CD14-positive monocyte (primary cell): Measurements from ENCODE around the gene RSPH1. TPM values are rescaled to one million over a fixed set of nuclear protein-coding genes. Genes with fewer than 3 reads are reported as not detected.

ENCODE experiments used
- DNase-seq, 3 donors: peaks; one replicate each; pipeline ENCODE4 v3.0.0-alpha.2; 2011 to 2022
- H2AFZ ChIP-seq: 2 replicates; pipeline ENCODE4 v1.6.0; 2012; ENCODE audit warnings: mild to moderate bottlenecking, low read depth, low read length, inconsistent platforms; ENCODE audit not compliant: insufficient read depth, poor library complexity, severe bottlenecking
- H3K27ac ChIP-seq, 2 donors: 1 replicate in 1 of 2; 2 replicates in 1 of 2; pipeline ENCODE4 v1.5.1; 2012 to 2013; ENCODE audit warnings: low read length in 2 of 2, control low read depth in 1 of 2, inconsistent platforms in 1 of 2, low read depth in 1 of 2, mild to moderate bottlenecking in 1 of 2
- H3K27me3 ChIP-seq, 2 donors: one replicate each; pipeline versions ENCODE4 v1.6.0 to v1.6.1; 2011 to 2013; ENCODE audit warnings: low read length in 2 of 2; ENCODE audit not compliant: control insufficient read depth in 2 of 2, insufficient read depth in 2 of 2
- H3K36me3 ChIP-seq, 2 donors: replicated peaks in 1 of 2; 1 replicate in 1 of 2; 2 replicates in 1 of 2; pipeline versions ENCODE4 v1.5.1 to v1.6.1; 2012 to 2013; ENCODE audit warnings: low read length in 2 of 2, control low read depth in 1 of 2, inconsistent platforms in 1 of 2, mild to moderate bottlenecking in 1 of 2; ENCODE audit not compliant: insufficient read depth in 2 of 2, control insufficient read depth in 1 of 2
- H3K4me1 ChIP-seq, 2 donors: 1 replicate in 1 of 2; 2 replicates in 1 of 2; pipeline versions ENCODE4 v1.5.1 to v1.6.1; 2012 to 2013; ENCODE audit warnings: low read length in 2 of 2, control low read depth in 1 of 2, inconsistent platforms in 1 of 2, mild to moderate bottlenecking in 1 of 2, moderate library complexity in 1 of 2; ENCODE audit not compliant: insufficient read depth in 2 of 2, control insufficient read depth in 1 of 2
- H3K4me2 ChIP-seq: replicated peaks from 2 replicates; pipeline ENCODE3; 2012; ENCODE audit warnings: low read length, moderate library complexity, mild to moderate bottlenecking; ENCODE audit not compliant: poor library complexity, severe bottlenecking; ENCODE audit errors: extremely low read depth
- H3K4me3 ChIP-seq, 3 experiments: fragments of 200-600 bp in 1 of 3; sonication (generic) in 1 of 3; replicated peaks in 1 of 3; 1 replicate in 2 of 3; 2 replicates in 1 of 3; pipeline ENCODE4 v1.5.1; 2011 to 2013; ENCODE audit warnings: low read length in 3 of 3, mild to moderate bottlenecking in 3 of 3, control low read depth in 2 of 3, low read depth in 2 of 3, inconsistent platforms in 1 of 3, moderate library complexity in 1 of 3
- H3K79me2 ChIP-seq: 2 replicates; pipeline ENCODE4 v1.6.0; 2012; ENCODE audit warnings: mild to moderate bottlenecking, control low read depth, inconsistent platforms, low read length, moderate library complexity; ENCODE audit not compliant: insufficient read depth
- H3K9ac ChIP-seq: 2 replicates; pipeline ENCODE4 v1.6.0; 2017; ENCODE audit warnings: low read length, mild to moderate bottlenecking; ENCODE audit not compliant: insufficient read depth, poor library complexity, severe bottlenecking
- H3K9me3 ChIP-seq, 2 donors: replicated peaks in 1 of 2; 1 replicate in 1 of 2; 2 replicates in 1 of 2; pipeline versions ENCODE4 v1.5.1 to v1.6.1; 2012 to 2013; ENCODE audit warnings: low read length in 2 of 2, control low read depth in 1 of 2; ENCODE audit not compliant: control insufficient read depth in 1 of 2, insufficient read depth in 1 of 2
- H4K20me1 ChIP-seq: 2 replicates; pipeline ENCODE4 v1.6.0; 2012; ENCODE audit warnings: mild to moderate bottlenecking, low read length, control low read depth, moderate library complexity; ENCODE audit not compliant: insufficient read depth
- H3K27ac Mint-ChIP-seq, 7 donors: one replicate each; pipeline ENCODE4 v1.8.0; 2020; ENCODE audit warnings: mild to moderate bottlenecking in 7 of 7, mixed read lengths in 7 of 7, moderate library complexity in 6 of 7, inconsistent platforms in 2 of 7
- H3K27me3 Mint-ChIP-seq, 3 donors: one replicate each; pipeline ENCODE4 v1.8.0; 2021 to 2022; ENCODE audit warnings: low read depth in 3 of 3, mild to moderate bottlenecking in 3 of 3, mixed read lengths in 3 of 3, moderate library complexity in 3 of 3, inconsistent platforms in 1 of 3
- H3K36me3 Mint-ChIP-seq, 2 donors: one replicate each; pipeline ENCODE4 v1.8.0; 2020; ENCODE audit warnings: mixed read lengths in 2 of 2, inconsistent platforms in 1 of 2, mild to moderate bottlenecking in 1 of 2
- H3K4me1 Mint-ChIP-seq: one replicate; pipeline ENCODE4 v1.8.0; 2020; ENCODE audit warnings: mild to moderate bottlenecking, mixed read lengths
- H3K4me3 Mint-ChIP-seq, 2 donors: one replicate each; pipeline ENCODE4 v1.8.0; 2020; ENCODE audit warnings: mild to moderate bottlenecking in 2 of 2, mixed read lengths in 2 of 2, moderate library complexity in 1 of 2
- H3K9me3 Mint-ChIP-seq, 7 donors: one replicate each; pipeline ENCODE4 v1.8.0; 2020 to 2022; ENCODE audit warnings: mixed read lengths in 7 of 7, mild to moderate bottlenecking in 6 of 7, moderate library complexity in 6 of 7, inconsistent platforms in 2 of 7
- WGBS: methylation state at CpG from one replicate; pipeline ENCODE4 v1.1.5; 2013; ENCODE audit warnings: missing lambda C conversion rate; ENCODE audit not compliant: insufficient coverage; 5-methylcytosine and 5-hydroxymethylcytosine counted together
- intact Hi-C, 2 donors: fragments of 100-400 bp; cut with micrococcal nuclease; formaldehyde crosslinking; loops; one replicate each; pipeline versions ENCODE4 v1.15.0 to v1.15.1; 2023
- polyA plus RNA-seq, 3 donors: library from polyadenylated mRNA; depleted of rRNA in 1 of 3; unstranded in 2 of 3; stranded (reverse) in 1 of 3; fragments of 300-500 nt in 2 of 3; fragments of >200 nt in 1 of 3; fragmentation: Illumina TruSeq in 2 of 3; gene quantifications; 1 replicate in 2 of 3; 2 replicates in 1 of 3; pipeline ENCODE4 v1.2.3, GENCODE V29; 2012 to 2021
- TF ChIP-seq, protein P1 (sequence below): fragments of 200-600 bp; IDR thresholded peaks from one replicate; pipeline ENCODE4 v1.8.0; 2022; ENCODE audit warnings: antibody characterized with exemption, mild to moderate bottlenecking

The RSPH1 gene
- polyA plus RNA-seq, 3 donors = 0.03 TPM; not detected in 2

DNA sequence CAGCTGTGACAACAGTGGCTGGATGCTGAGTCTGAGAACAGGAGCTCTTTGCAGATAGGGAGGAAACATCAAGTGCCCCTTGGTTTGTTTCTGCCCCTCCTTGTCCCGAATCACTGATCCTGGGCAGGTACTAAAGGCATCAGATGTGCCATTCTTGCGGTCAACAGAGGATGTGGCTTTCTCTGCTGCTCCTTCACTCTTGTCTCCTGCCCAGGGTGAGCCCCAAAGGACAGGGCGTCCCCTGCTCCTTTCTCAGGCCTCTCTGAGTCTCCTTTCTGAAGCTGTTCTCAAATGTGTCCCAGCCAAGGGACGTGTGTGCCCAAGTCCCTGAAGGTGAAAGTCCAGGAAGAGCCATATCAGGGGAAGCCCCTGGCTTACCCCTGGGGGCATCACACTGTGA is 49.3 kb upstream of the RSPH1 start:
- Histone ChIP-seq H3K36me3 (peaks cover 61 to 99% of the 10 kb centered on the region in 2 donors), H4K20me1 (no peaks in the 10 kb centered on the region), H3K9ac (no peak overlapping the region), H2AFZ (no peak overlapping the region), H3K9me3 (no peaks in the 10 kb centered on the region), H3K27ac (no peak overlapping the region), H3K4me1 (no peaks in the 10 kb centered on the region), H3K27me3 (no peaks in the 10 kb centered on the region), H3K4me2 (no peak overlapping the region), H3K4me3 (no peak overlapping the region), H3K79me2 (no peaks in the 10 kb centered on the region)
- Mint-ChIP-seq H3K27ac (peak overlapping the region in 1 of 7 donors; percentile 19), H3K9me3 (peaks cover 0 to 1% (median 0%) of the 10 kb centered on the region in 7 donors), H3K36me3 (peaks cover 79 to 82% of the 10 kb centered on the region in 2 donors), H3K27me3 (peaks cover 0 to 2% (median 2%) of the 10 kb centered on the region in 3 donors), H3K4me1 (no peaks in the 10 kb centered on the region), H3K4me3 (no peak overlapping the region)
- 86% methylated on average over 4 of the region's 4 CpGs for WGBS
- intact Hi-C loops = no loop called here
- DNase-seq = no peak
- TF ChIP-seq, protein P1, sequence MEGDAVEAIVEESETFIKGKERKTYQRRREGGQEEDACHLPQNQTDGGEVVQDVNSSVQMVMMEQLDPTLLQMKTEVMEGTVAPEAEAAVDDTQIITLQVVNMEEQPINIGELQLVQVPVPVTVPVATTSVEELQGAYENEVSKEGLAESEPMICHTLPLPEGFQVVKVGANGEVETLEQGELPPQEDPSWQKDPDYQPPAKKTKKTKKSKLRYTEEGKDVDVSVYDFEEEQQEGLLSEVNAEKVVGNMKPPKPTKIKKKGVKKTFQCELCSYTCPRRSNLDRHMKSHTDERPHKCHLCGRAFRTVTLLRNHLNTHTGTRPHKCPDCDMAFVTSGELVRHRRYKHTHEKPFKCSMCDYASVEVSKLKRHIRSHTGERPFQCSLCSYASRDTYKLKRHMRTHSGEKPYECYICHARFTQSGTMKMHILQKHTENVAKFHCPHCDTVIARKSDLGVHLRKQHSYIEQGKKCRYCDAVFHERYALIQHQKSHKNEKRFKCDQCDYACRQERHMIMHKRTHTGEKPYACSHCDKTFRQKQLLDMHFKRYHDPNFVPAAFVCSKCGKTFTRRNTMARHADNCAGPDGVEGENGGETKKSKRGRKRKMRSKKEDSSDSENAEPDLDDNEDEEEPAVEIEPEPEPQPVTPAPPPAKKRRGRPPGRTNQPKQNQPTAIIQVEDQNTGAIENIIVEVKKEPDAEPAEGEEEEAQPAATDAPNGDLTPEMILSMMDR = no peak

DNA sequence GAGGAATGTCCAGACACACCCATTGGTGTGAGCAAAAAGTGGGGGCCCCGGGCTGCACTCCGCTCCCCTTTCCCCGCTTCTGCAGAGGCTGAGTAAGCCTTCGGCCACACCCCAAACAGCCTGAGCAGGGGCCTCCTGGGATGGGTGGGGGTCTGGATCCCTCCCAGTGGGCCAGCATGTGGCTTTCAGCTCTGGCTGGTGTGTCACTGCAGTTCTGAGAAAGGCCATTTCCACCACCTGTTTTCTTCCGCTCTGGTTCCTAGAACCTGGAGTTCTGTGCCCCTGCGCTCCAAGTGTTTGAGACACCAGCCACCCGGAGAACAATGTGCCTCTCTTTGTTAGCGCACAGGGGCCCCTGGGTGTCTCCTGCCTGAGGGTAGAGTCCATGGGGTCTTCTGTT is 48.5 kb upstream of the RSPH1 start:
- H3K27ac ChIP-seq = no peak overlapping the region
- intact Hi-C loops = no loop called here
- peaks cover 68 to 99% of the 10 kb centered on the region in 2 donors for H3K36me3 ChIP-seq
- H3K79me2 ChIP-seq = no peaks in the 10 kb centered on the region
- no peak overlapping the region for H3K9ac ChIP-seq
- no peak overlapping the region for H3K27ac Mint-ChIP-seq
- peaks cover 0 to 2% (median 2%) of the 10 kb centered on the region in 3 donors for H3K27me3 Mint-ChIP-seq
- no peaks in the 10 kb centered on the region for H3K4me1 ChIP-seq
- H3K9me3 Mint-ChIP-seq = peaks cover 0 to 1% (median 0%) of the 10 kb centered on the region in 7 donors
- no peak overlapping the region for H3K4me2 ChIP-seq
- H3K36me3 Mint-ChIP-seq = peaks cover 81 to 85% of the 10 kb centered on the region in 2 donors
- no peak overlapping the region for H3K4me3 Mint-ChIP-seq
- no peaks in the 10 kb centered on the region for H4K20me1 ChIP-seq
- no peak overlapping the region for H3K4me3 ChIP-seq
- no peaks in the 10 kb centered on the region for H3K9me3 ChIP-seq
- 100% methylated on average over 7 of the region's 8 CpGs for WGBS
- no peak overlapping the region for H2AFZ ChIP-seq
- no peak for DNase-seq
- TF ChIP-seq, protein P1 = no peak
- H3K4me1 Mint-ChIP-seq = no peaks in the 10 kb centered on the region
- no peaks in the 10 kb centered on the region for H3K27me3 ChIP-seq
